Trophoblast cell (in vitro differentiated cells and primary cell): Measurements from ENCODE around the gene AXIN1.

Experiments used
- DNase-seq, 2 donors: peaks; one replicate each; pipeline ENCODE4 v3.0.0-alpha.2; 2016
- H2AFZ ChIP-seq: 2 replicates; pipeline ENCODE4 v1.6.1; 2013; ENCODE audit warnings: low read length, moderate library complexity, mild to moderate bottlenecking; ENCODE audit not compliant: insufficient read depth, poor library complexity
- H2AK5ac ChIP-seq: 2 replicates; pipeline ENCODE4 v1.6.1; 2013; ENCODE audit warnings: mild to moderate bottlenecking, low read length
- H2BK120ac ChIP-seq: 2 replicates; pipeline ENCODE4 v1.6.1; 2013; ENCODE audit warnings: low read length, mild to moderate bottlenecking, moderate library complexity; ENCODE audit not compliant: insufficient read depth, poor library complexity
- H2BK12ac ChIP-seq: 2 replicates; pipeline ENCODE4 v1.6.1; 2013; ENCODE audit warnings: mild to moderate bottlenecking, low read length, moderate library complexity
- H2BK5ac ChIP-seq: 2 replicates; pipeline ENCODE4 v1.6.1; 2013; ENCODE audit warnings: low read length, low read depth, moderate library complexity, mild to moderate bottlenecking; ENCODE audit not compliant: poor library complexity
- H3K14ac ChIP-seq: 2 replicates; pipeline ENCODE4 v1.6.1; 2013; ENCODE audit warnings: mild to moderate bottlenecking, low read length
- H3K18ac ChIP-seq: 2 replicates; pipeline ENCODE4 v1.6.1; 2013; ENCODE audit warnings: mild to moderate bottlenecking, low read length
- H3K23ac ChIP-seq: 2 replicates; pipeline ENCODE4 v1.6.1; 2013; ENCODE audit warnings: low read length
- H3K27ac ChIP-seq: 2 replicates; pipeline ENCODE4 v1.5.1; 2013; ENCODE audit warnings: low read depth, mild to moderate bottlenecking, inconsistent platforms, low read length, moderate library complexity
- H3K27me3 ChIP-seq: 2 replicates; pipeline ENCODE4 v1.6.1; 2013; ENCODE audit warnings: inconsistent platforms, mild to moderate bottlenecking, low read length, moderate library complexity; ENCODE audit not compliant: insufficient read depth
- H3K36me3 ChIP-seq, 2 experiments: 1 replicate in 1 of 2; 2 replicates in 1 of 2; pipeline ENCODE4 v1.6.1; 2013; ENCODE audit warnings: low read length in 2 of 2, mild to moderate bottlenecking in 2 of 2, moderate library complexity in 1 of 2; ENCODE audit not compliant: insufficient read depth in 2 of 2, control insufficient read depth in 1 of 2
- H3K4ac ChIP-seq: 2 replicates; pipeline ENCODE4 v1.6.1; 2013; ENCODE audit warnings: low read depth, mild to moderate bottlenecking, low read length, moderate library complexity
- H3K4me1 ChIP-seq, 2 experiments: 1 replicate in 1 of 2; 2 replicates in 1 of 2; pipeline ENCODE4 v1.6.1; 2013; ENCODE audit warnings: low read length in 2 of 2, mild to moderate bottlenecking in 2 of 2, moderate library complexity in 1 of 2; ENCODE audit not compliant: insufficient read depth in 2 of 2, control insufficient read depth in 1 of 2
- H3K4me2 ChIP-seq: 2 replicates; pipeline ENCODE4 v1.6.1; 2013; ENCODE audit warnings: inconsistent platforms, mild to moderate bottlenecking, low read length, moderate library complexity
- H3K4me3 ChIP-seq: 2 replicates; pipeline ENCODE4 v1.5.1; 2013; ENCODE audit warnings: mild to moderate bottlenecking, low read depth, low read length, inconsistent platforms
- H3K79me1 ChIP-seq: one replicate; pipeline ENCODE4 v1.6.1; 2013; ENCODE audit warnings: low read length
- H3K79me2 ChIP-seq: 2 replicates; pipeline ENCODE4 v1.6.1; 2013; ENCODE audit warnings: low read length, mild to moderate bottlenecking; ENCODE audit not compliant: control insufficient read depth, insufficient read depth, poor library complexity
- H3K9ac ChIP-seq: 2 replicates; pipeline ENCODE4 v1.6.1; 2013; ENCODE audit warnings: mild to moderate bottlenecking, low read length
- H3K9me3 ChIP-seq: 2 replicates; pipeline ENCODE4 v1.6.1; 2013; ENCODE audit warnings: low read depth, mild to moderate bottlenecking, control low read depth, inconsistent platforms, low read length; ENCODE audit not compliant: insufficient read depth
- H4K12ac ChIP-seq: 2 replicates; pipeline ENCODE4 v1.6.1; 2013; ENCODE audit warnings: low read depth, mild to moderate bottlenecking, low read length, moderate library complexity
- H4K8ac ChIP-seq: 2 replicates; pipeline ENCODE4 v1.6.1; 2013; ENCODE audit warnings: low read depth, mild to moderate bottlenecking, low read length, moderate library complexity
- H4K91ac ChIP-seq: one replicate; pipeline ENCODE4 v1.6.1; 2013; ENCODE audit warnings: low read depth, mild to moderate bottlenecking, low read length, moderate library complexity
- WGBS: extraction: QIAGEN DNeasy Blood & Tissue Kit; methylation state at CpG from one replicate; pipeline ENCODE4 v1.1.7; 2013; ENCODE audit warnings: missing lambda C conversion rate; ENCODE audit not compliant: insufficient read length, insufficient coverage; ENCODE audit errors: extremely low coverage; 5-methylcytosine and 5-hydroxymethylcytosine counted together

AXIN1 gene

DNA sequence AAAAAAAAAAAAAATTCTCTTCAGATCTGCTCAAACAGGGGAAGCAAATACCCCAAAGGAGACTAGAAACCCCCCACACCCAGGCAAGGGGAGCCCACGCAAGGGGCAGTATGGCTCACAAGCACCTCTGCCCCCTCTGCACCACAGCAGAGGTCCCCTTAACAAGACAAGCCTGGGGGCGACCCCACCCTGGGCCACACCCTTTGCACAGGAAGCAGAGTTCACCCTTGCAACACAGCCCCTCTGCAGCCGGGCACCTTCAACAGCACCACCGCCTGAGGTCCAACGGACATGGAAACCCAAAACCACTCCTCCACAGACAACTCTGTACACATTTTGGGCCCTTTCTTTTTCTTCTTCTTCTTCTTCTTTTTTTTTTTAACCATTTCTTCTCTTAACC, 12.8 kb downstream of the AXIN1 start:
- no peak overlapping the region for H2BK12ac ChIP-seq
- H2BK120ac ChIP-seq = no peak overlapping the region
- H3K4me3 ChIP-seq = no peak overlapping the region
- no peaks in the 10 kb centered on the region for H3K27me3 ChIP-seq
- H3K79me2 ChIP-seq = no peaks in the 10 kb centered on the region
- peaks cover 3% of the 10 kb centered on the region for H3K9me3 ChIP-seq
- no peak overlapping the region for H3K27ac ChIP-seq
- H4K12ac ChIP-seq = no peak overlapping the region
- H3K9ac ChIP-seq = no peak overlapping the region
- no peak overlapping the region for H2BK5ac ChIP-seq
- no CpG with 5 or more reads among the region's 5 CpGs for WGBS
- H4K91ac ChIP-seq = no peak overlapping the region
- peak overlapping the region; percentile 17 for H3K4ac ChIP-seq
- no peak overlapping the region for H2AFZ ChIP-seq
- H3K79me1 ChIP-seq = no peaks in the 10 kb centered on the region
- no peak overlapping the region for H3K23ac ChIP-seq
- H3K4me1 ChIP-seq = peaks cover 0 to 4% of the 10 kb centered on the region in 2 experiments
- no peak overlapping the region for H4K8ac ChIP-seq
- no peak overlapping the region for H2AK5ac ChIP-seq
- no peak overlapping the region for H3K14ac ChIP-seq
- no peak for DNase-seq
- H3K18ac ChIP-seq = no peak overlapping the region
- peaks cover 5 to 7% of the 10 kb centered on the region in 2 experiments for H3K36me3 ChIP-seq
- H3K4me2 ChIP-seq = no peak overlapping the region

DNA sequence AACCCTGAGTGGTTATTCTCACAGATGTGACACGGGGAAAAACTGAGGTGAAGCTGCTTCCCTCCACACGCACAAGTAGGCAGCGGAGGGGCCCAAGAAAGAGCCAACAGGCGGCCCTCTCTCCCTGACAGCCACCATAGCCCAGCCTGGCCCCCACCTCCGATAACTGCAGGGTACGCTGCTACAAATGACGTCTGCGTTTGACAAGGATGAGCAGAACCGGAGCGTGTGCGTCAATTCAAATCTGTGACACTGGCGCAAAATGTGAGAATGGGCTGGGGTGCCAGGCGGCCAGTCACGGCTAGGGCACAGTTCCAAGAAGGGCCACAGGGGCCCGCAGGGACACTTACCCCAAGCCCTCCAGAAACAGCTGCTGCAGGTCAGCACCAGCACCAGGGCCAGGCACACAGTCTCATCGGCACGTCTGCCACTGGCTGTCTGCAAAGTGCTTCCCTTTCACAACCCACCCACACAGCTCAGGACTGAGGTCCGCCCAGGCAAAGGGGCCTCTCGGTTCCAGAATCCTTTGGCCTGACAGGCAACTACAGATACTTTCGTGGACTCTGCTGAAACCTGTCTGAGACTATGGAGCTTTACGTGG, 14.4 kb downstream of the AXIN1 start:
- peaks cover 4 to 12% of the 10 kb centered on the region in 2 experiments for H3K4me1 ChIP-seq
- H3K27ac ChIP-seq = no peak overlapping the region
- WGBS = no CpG with 5 or more reads among the region's 21 CpGs

DNA sequence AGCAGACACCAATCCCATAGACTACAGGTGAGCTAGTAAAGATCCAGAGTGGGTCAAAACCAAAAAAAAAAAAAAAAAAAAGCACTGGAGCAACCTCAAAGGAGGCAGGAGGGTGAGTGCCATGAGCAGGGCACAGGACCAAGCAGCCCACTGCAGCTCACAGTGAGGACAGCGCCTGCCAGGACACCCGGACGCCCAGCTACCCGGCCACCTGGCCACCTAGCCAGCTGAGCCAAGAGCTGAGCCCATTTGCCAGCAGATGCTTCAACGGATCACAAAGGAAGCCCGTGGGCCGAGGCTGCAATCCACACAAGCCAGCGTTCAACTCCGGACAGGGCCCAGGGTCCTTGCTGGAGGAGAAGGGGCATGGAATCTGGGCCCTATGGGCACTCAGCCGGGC, 15.1 kb downstream of the AXIN1 start:
- no peak overlapping the region for H3K14ac ChIP-seq
- no CpG with 5 or more reads among the region's 10 CpGs for WGBS
- peaks cover 3 to 7% of the 10 kb centered on the region in 2 experiments for H3K36me3 ChIP-seq

More for the DNA sequence above, 14.4 kb downstream of the AXIN1 start:
- H2AFZ ChIP-seq = no peak overlapping the region
- H3K9me3 ChIP-seq = peaks cover 6% of the 10 kb centered on the region
- no peak overlapping the region for H4K12ac ChIP-seq
- no peak overlapping the region for H4K91ac ChIP-seq
- no peak overlapping the region for H3K4me3 ChIP-seq
- H3K23ac ChIP-seq = no peak overlapping the region
- no peaks in the 10 kb centered on the region for H3K79me1 ChIP-seq
- no peak overlapping the region for H2BK120ac ChIP-seq
- H4K8ac ChIP-seq = no peak overlapping the region
- H3K9ac ChIP-seq = no peak overlapping the region
- H3K36me3 ChIP-seq = peaks cover 5 to 7% of the 10 kb centered on the region in 2 experiments
- peaks cover 2% of the 10 kb centered on the region for H3K79me2 ChIP-seq
- no peak overlapping the region for H3K14ac ChIP-seq
- no peak overlapping the region for H3K18ac ChIP-seq
- peak; percentile 45 to 51 for DNase-seq
- H3K4ac ChIP-seq = peak overlapping the region; percentile 19
- H2BK12ac ChIP-seq = no peak overlapping the region
- no peak overlapping the region for H2AK5ac ChIP-seq
- H3K4me2 ChIP-seq = no peak overlapping the region
- H3K27me3 ChIP-seq = no peaks in the 10 kb centered on the region
- no peak overlapping the region for H2BK5ac ChIP-seq

DNA sequence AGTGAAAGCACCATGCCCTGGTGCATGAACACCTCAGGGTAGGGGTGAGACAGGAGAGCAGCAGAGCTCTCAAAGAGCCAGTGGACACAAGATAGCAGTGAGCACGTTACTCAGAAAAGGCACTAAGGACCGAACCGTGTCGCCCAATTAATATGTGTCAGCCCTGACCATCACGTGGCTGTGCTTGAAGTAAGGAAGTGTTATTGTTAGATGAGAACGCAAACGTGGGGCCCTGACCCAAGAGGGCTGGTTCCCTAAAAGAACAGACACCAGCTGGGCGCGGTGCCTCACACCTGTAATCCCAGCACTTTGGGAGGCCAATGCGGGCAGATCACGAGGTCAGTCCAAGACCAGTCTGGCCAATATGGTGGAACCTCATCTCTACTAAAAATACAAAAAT, 16.3 kb downstream of the AXIN1 start:
- H3K4me3 ChIP-seq = no peak overlapping the region
- peak overlapping the region; percentile 25 for H3K4ac ChIP-seq
- H4K91ac ChIP-seq = no peak overlapping the region
- no peaks in the 10 kb centered on the region for H3K79me1 ChIP-seq
- no peak overlapping the region for H3K23ac ChIP-seq
- H2BK12ac ChIP-seq = no peak overlapping the region
- no peak overlapping the region for H2AFZ ChIP-seq
- no peak overlapping the region for H3K27ac ChIP-seq
- H4K12ac ChIP-seq = no peak overlapping the region
- no peak overlapping the region for H2BK120ac ChIP-seq
- WGBS = no CpG with 5 or more reads among the region's 11 CpGs
- no peak overlapping the region for H3K18ac ChIP-seq
- H3K4me1 ChIP-seq = peaks cover 9 to 17% of the 10 kb centered on the region in 2 experiments
- no peak overlapping the region for H2BK5ac ChIP-seq
- peaks cover 2% of the 10 kb centered on the region for H3K79me2 ChIP-seq
- no peak overlapping the region for H4K8ac ChIP-seq
- no peak overlapping the region for H3K9ac ChIP-seq
- peak in 1 of 2 donors; percentile 24 for DNase-seq
- no peaks in the 10 kb centered on the region for H3K27me3 ChIP-seq
- H3K14ac ChIP-seq = no peak overlapping the region
- peaks cover 3% of the 10 kb centered on the region for H3K9me3 ChIP-seq
- no peak overlapping the region for H3K4me2 ChIP-seq
- no peak overlapping the region for H2AK5ac ChIP-seq
- H3K36me3 ChIP-seq = peaks cover 0 to under 1% of the 10 kb centered on the region in 2 experiments

More for the DNA sequence above, 15.1 kb downstream of the AXIN1 start:
- no peak overlapping the region for H2AK5ac ChIP-seq
- H2BK5ac ChIP-seq = no peak overlapping the region
- no peak overlapping the region for H2BK120ac ChIP-seq
- H4K91ac ChIP-seq = no peak overlapping the region
- H3K4me3 ChIP-seq = no peak overlapping the region
- no peak overlapping the region for H4K8ac ChIP-seq
- H3K4ac ChIP-seq = peak overlapping the region; percentile 19
- H3K79me1 ChIP-seq = no peaks in the 10 kb centered on the region
- no peak overlapping the region for H3K4me2 ChIP-seq
- H3K27me3 ChIP-seq = no peaks in the 10 kb centered on the region
- H3K4me1 ChIP-seq = peaks cover 4 to 12% of the 10 kb centered on the region in 2 experiments
- peaks cover 4% of the 10 kb centered on the region for H3K9me3 ChIP-seq
- H3K18ac ChIP-seq = no peak overlapping the region
- H2BK12ac ChIP-seq = no peak overlapping the region
- H3K23ac ChIP-seq = no peak overlapping the region
- no peak for DNase-seq
- no peak overlapping the region for H4K12ac ChIP-seq
- H3K79me2 ChIP-seq = peaks cover 2% of the 10 kb centered on the region
- H2AFZ ChIP-seq = no peak overlapping the region
- H3K27ac ChIP-seq = no peak overlapping the region
- H3K9ac ChIP-seq = no peak overlapping the region
